AG04449 (cell line): ENCODE data around the gene SDK2.

Experiments
- CTCF ChIA-PET: fragments of 350-600 bp; formaldehyde crosslinking; extraction: SDS; loops from one replicate; lab custom pipeline; 2021; ENCODE audit warnings: antibody characterized with exemption; lab: Yijun Ruan, JAX
- POLR2A ChIA-PET: fragments of 400-600, 350-600 bp; formaldehyde crosslinking; extraction: SDS; loops from one replicate; lab custom pipeline; 2020; ENCODE audit warnings: antibody characterized with exemption, inconsistent platforms; lab: Yijun Ruan, JAX
- DNase-seq: peaks from one replicate; pipeline ENCODE4 v3.0.0-alpha.2; 2010; ENCODE audit warnings: low read depth, low spot score
- H3K4me3 ChIP-seq: 2 replicates; pipeline ENCODE4 v1.5.1; 2011; ENCODE audit warnings: low read depth, mild to moderate bottlenecking, control low read depth, low read length
- CTCF ChIP-seq: IDR thresholded peaks from one replicate; pipeline ENCODE4 v1.5.1; 2011; ENCODE audit warnings: mild to moderate bottlenecking, moderate library complexity, low read length, control low read depth, inconsistent platforms; ENCODE audit not compliant: insufficient read depth; ENCODE audit errors: missing control alignments

The SDK2 gene

GRCh38 chr17:73419051-73419450 lies 225.2 kb downstream of the SDK2 start:
- ChIA-PET CTCF (interaction anchor here (3.0 kb wide), 1 partner anchor 11 kb away, joined by 23 read pairs; no protein-coding TSS in a partner anchor), POLR2A (no interaction called here)
- no peak for DNase-seq
- TF ChIP-seq CTCF = no peak
- no peak overlapping the region for H3K4me3 ChIP-seq

DNA sequence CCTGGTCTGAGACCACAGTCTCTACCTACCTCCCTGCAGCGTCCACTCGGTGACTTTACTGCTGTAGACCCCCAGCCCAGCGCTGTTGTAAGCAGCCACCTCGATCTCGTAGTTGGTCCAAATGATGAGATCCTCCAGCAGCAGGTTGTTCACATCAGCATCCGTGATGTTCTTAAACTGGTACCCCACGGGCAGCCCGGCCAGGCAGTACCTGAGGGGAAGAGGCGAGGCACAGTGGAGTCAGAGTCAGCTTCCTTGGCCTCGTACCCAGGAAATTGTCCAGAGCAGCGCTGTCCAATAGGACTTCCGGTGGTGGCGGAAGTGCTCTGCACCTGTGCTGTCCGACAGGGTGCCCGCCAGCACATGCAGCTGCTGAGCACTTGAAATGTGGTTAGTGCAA lies 228.5 kb downstream of the SDK2 start:
- no peak for TF ChIP-seq CTCF
- ChIA-PET CTCF (no interaction called here), POLR2A (no interaction called here)

DNA sequence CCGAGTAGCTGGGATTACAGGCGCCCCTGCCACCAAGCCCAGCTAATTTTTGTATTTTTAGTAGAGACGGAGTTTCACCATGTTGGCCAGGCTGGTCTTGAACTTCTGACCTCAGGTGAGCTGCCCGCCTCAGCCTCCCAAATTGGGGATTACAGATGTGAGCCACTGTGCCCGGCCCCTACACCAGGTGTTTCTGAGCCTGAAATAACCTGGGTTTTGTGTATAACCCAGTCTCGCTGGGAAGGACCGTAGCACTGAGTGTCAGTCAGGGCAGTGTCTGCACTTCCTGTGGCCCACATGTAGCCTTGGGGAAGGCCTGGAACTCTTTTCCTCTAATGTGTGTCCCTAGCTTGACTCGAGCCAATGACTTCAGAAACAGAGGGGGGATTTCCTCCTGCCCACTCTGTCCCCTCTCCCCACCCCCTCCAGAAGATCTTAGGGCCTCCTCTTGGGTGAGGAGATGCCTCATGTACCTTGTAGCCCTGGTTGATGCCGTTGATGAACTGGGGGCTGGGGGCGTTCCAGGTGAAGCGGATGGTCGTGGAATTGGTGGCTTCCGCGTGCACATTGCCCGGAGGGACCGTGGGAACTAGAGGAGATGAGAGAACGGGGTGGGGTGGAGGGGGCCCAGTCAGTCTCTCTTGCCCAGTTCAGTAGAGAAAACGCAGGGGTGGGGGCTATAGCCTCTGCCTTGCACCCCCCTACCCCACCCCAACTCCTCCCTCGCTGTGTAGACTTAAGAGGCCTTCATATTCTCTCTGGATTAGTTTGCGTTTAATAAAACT lies 229.9 kb downstream of the SDK2 start:
- no peak for DNase-seq
- no peak overlapping the region for H3K4me3 ChIP-seq
- CTCF ChIA-PET = no interaction called here
- TF ChIP-seq CTCF = no peak
- POLR2A ChIA-PET = no interaction called here

More for the DNA sequence above, 228.5 kb downstream of the SDK2 start:
- no peak for DNase-seq
- no peak overlapping the region for H3K4me3 ChIP-seq

DNA sequence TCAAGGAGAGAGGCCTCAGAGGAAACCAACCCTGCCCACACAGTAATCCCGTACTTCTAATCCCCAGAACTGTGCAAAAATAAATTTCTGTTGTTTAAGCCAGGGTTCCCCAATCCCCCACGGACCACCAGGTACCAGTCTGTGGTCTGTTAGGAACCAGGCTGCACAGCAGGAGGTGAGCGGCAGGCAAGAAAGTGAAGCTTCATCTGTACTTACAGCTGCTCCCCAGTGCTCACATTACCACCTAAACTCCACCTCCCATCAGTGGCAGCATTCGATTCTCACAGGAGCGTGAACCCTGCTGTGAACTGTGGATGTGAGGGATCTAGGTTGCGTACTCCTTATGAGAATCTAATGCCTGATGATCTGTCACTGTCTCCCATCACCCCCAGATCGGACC lies 231.3 kb downstream of the SDK2 start:
- ChIA-PET POLR2A (no interaction called here), CTCF (no interaction called here)

DNA sequence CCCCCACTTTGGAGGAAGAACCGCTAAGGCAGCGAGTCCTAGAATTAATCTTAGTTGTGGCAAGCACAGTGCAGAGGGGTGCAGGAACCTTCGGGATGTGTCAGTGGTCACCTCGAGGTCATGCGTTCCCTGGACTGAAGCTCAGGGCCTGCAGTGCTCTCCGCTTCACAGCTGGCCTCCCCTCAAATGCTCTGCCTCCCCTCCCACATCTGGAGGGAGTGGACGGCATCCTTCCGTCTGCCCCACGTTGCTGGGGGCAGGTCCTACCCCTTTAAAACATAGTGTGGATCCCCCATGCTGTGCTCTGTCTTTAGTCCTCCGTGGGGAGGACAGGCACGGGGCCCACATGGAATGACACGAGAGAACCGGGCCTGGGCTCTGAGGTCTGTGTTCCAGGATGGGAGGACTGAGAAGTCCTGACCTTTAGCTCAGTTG lies 232.9 kb downstream of the SDK2 start:
- no peak overlapping the region for H3K4me3 ChIP-seq
- ChIA-PET CTCF (interaction anchor here (1.4 kb wide), 1 partner anchor 19 kb away, joined by 12 read pairs; no protein-coding TSS in a partner anchor), POLR2A (no interaction called here)
- DNase-seq = no peak
- no peak for TF ChIP-seq CTCF

More for the DNA sequence above, 231.3 kb downstream of the SDK2 start:
- TF ChIP-seq CTCF = no peak
- DNase-seq = no peak
- no peak overlapping the region for H3K4me3 ChIP-seq

DNA sequence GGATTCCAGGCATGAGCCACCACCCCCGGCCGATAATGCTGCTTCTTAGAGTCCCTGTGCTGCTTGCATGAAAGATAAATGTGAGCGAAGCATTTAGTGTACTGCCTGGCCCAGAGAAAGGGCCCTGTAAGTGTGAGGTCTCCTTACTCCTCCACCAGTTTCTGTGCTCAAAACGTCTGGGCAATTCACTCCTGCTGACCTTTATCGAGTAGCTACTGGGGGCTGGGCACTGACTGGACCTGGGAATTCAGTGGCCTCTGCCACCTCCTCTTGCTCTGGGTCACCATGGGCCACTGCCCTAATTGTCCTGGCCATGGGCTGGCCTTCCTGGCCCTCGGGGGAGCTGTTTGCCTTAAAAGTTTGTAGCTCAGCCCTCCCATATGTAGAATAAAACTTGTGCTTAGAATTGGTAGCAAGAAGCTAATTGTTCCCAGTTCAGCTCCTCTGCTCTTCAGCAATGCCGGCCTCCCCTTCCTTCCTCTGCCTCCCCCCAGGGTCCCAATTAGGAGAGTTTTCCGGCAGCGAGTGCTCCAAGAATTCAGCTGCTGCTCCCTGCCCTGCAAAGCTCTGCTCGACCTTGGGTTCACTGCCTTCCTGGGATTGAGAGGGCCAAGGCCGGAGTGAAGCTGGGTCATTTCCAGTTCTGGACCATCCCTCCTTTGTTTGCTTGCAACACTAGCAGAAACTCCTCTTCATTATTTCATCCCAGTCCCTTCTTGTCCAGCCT lies 233.5 kb downstream of the SDK2 start:
- TF ChIP-seq CTCF = no peak
- POLR2A ChIA-PET = no interaction called here
- DNase-seq = no peak
- no peak overlapping the region for H3K4me3 ChIP-seq
- CTCF ChIA-PET = interaction anchor here (1.4 kb wide), 1 partner anchor 19 kb away, joined by 12 read pairs; no protein-coding TSS in a partner anchor
